HEK293 (cell line): Measurements from ENCODE around the gene RAET1L.

Experiments used
- BCL11A ChIP-seq: fragments of 450-650 bp; formaldehyde crosslinking; IDR thresholded peaks from 2 replicates; pipeline ENCODE4 v1.5.1; 2016; ENCODE audit warnings: low read depth, missing biosample characterization, missing genetic modification characterization
- GLIS2 ChIP-seq: fragments of 450-650 bp; formaldehyde crosslinking; IDR thresholded peaks from 2 replicates; pipeline ENCODE4 v1.5.1; 2016; ENCODE audit warnings: missing biosample characterization, missing genetic modification characterization
- SCRT1 ChIP-seq: fragments of 450-650 bp; formaldehyde crosslinking; IDR thresholded peaks from 2 replicates; pipeline ENCODE4 v1.5.1; 2016; ENCODE audit warnings: missing biosample characterization, missing genetic modification characterization, borderline replicate concordance
- SETDB1 ChIP-seq: IDR thresholded peaks from one replicate; pipeline ENCODE4 v1.6.1; 2017; ENCODE audit warnings: mild to moderate bottlenecking, low read length, moderate library complexity, mixed read lengths; ENCODE audit not compliant: insufficient read length
- YY2 ChIP-seq: fragments of 450-650 bp; formaldehyde crosslinking; IDR thresholded peaks from 2 replicates; pipeline ENCODE4 v1.5.1; 2016; ENCODE audit warnings: missing biosample characterization, missing genetic modification characterization
- ZBTB1 ChIP-seq: fragments of 450-650 bp; formaldehyde crosslinking; IDR thresholded peaks from 2 replicates; pipeline ENCODE4 v1.5.1; 2016; ENCODE audit warnings: missing biosample characterization, missing genetic modification characterization
- ZBTB11 ChIP-seq: fragments of 450-650 bp; formaldehyde crosslinking; conservative IDR thresholded peaks from 2 replicates; pipeline ENCODE4 v1.5.1; 2016; ENCODE audit warnings: low read depth, missing biosample characterization, missing genetic modification characterization
- ZBTB6 ChIP-seq: fragments of 450-650 bp; formaldehyde crosslinking; IDR thresholded peaks from 2 replicates; pipeline ENCODE4 v1.5.1; 2017; ENCODE audit warnings: missing biosample characterization, missing genetic modification characterization
- ZBTB7A ChIP-seq: fragments of 450-650 bp; formaldehyde crosslinking; IDR thresholded peaks from 2 replicates; pipeline ENCODE4 v1.5.1; 2016; ENCODE audit warnings: low read depth, missing biosample characterization, missing genetic modification characterization
- ZNF112 ChIP-seq: fragments of 450-650 bp; formaldehyde crosslinking; IDR thresholded peaks from 2 replicates; pipeline ENCODE4 v1.5.0; 2017; ENCODE audit warnings: missing biosample characterization, missing genetic modification characterization
- ZNF146 ChIP-seq: fragments of 450-650 bp; formaldehyde crosslinking; IDR thresholded peaks from 2 replicates; pipeline ENCODE4 v1.5.1; 2016; ENCODE audit warnings: missing biosample characterization, missing genetic modification characterization
- ZNF155 ChIP-seq: fragments of 450-650 bp; formaldehyde crosslinking; IDR thresholded peaks from 2 replicates; pipeline ENCODE4 v1.5.1; 2016; ENCODE audit warnings: missing biosample characterization, missing genetic modification characterization
- ZNF169 ChIP-seq: fragments of 450-650 bp; formaldehyde crosslinking; IDR thresholded peaks from 2 replicates; pipeline ENCODE4 v1.5.1; 2016; ENCODE audit warnings: missing biosample characterization, missing genetic modification characterization
- ZNF266 ChIP-seq: fragments of 450-650 bp; formaldehyde crosslinking; IDR thresholded peaks from 2 replicates; pipeline ENCODE4 v1.5.1; 2016; ENCODE audit warnings: missing biosample characterization, missing genetic modification characterization, low read depth
- ZNF280D ChIP-seq: fragments of 450-650 bp; formaldehyde crosslinking; IDR thresholded peaks from 2 replicates; pipeline ENCODE4 v1.5.1; 2016; ENCODE audit warnings: missing biosample characterization, missing genetic modification characterization
- ZNF311 ChIP-seq: fragments of 450-650 bp; formaldehyde crosslinking; IDR thresholded peaks from 2 replicates; pipeline ENCODE4 v1.5.1; 2017; ENCODE audit warnings: missing biosample characterization, missing genetic modification characterization, borderline replicate concordance
- ZNF558 ChIP-seq: fragments of 450-650 bp; formaldehyde crosslinking; IDR thresholded peaks from 2 replicates; pipeline ENCODE4 v1.5.1; 2016; ENCODE audit warnings: missing biosample characterization, missing genetic modification characterization
- ZNF596 ChIP-seq: fragments of 450-650 bp; IDR thresholded peaks from 2 replicates; pipeline ENCODE4 v1.5.0; 2018; ENCODE audit warnings: missing biosample characterization, mild to moderate bottlenecking, missing genetic modification characterization, moderate library complexity
- ZNF664 ChIP-seq: fragments of 450-650 bp; formaldehyde crosslinking; IDR thresholded peaks from 2 replicates; pipeline ENCODE4 v1.5.1; 2016; ENCODE audit warnings: missing biosample characterization, missing genetic modification characterization
- ZNF670 ChIP-seq: fragments of 450-650 bp; formaldehyde crosslinking; IDR thresholded peaks from 2 replicates; pipeline ENCODE4 v1.5.1; 2016; ENCODE audit warnings: missing biosample characterization, missing genetic modification characterization, low read depth
- ZNF692 ChIP-seq: fragments of 450-650 bp; formaldehyde crosslinking; IDR thresholded peaks from 2 replicates; pipeline ENCODE4 v1.5.1; 2016; ENCODE audit warnings: missing biosample characterization, missing genetic modification characterization
- ZNF837 ChIP-seq: fragments of 450-650 bp; formaldehyde crosslinking; IDR thresholded peaks from 2 replicates; pipeline ENCODE4 v1.5.1; 2016; ENCODE audit warnings: missing biosample characterization, missing genetic modification characterization
- ZXDB ChIP-seq: fragments of 450-650 bp; formaldehyde crosslinking; IDR thresholded peaks from 2 replicates; pipeline ENCODE4 v1.5.1; 2016; ENCODE audit warnings: missing biosample characterization, missing genetic modification characterization
- TF ChIP-seq, protein P1 (sequence below): fragments of 450-650 bp; formaldehyde crosslinking; IDR thresholded peaks from 2 replicates; pipeline ENCODE4 v1.5.1; 2016; ENCODE audit warnings: missing biosample characterization, missing genetic modification characterization
- TF ChIP-seq, protein P2 (sequence below): fragments of 450-650 bp; formaldehyde crosslinking; IDR thresholded peaks from 2 replicates; pipeline ENCODE4 v1.5.1; 2017; ENCODE audit warnings: missing biosample characterization, missing genetic modification characterization

Gene RAET1L

GRCh38 chr6:150004783-150005717 is 20.3 kb downstream of the RAET1L start (continued):
- TF ChIP-seq, protein P1, sequence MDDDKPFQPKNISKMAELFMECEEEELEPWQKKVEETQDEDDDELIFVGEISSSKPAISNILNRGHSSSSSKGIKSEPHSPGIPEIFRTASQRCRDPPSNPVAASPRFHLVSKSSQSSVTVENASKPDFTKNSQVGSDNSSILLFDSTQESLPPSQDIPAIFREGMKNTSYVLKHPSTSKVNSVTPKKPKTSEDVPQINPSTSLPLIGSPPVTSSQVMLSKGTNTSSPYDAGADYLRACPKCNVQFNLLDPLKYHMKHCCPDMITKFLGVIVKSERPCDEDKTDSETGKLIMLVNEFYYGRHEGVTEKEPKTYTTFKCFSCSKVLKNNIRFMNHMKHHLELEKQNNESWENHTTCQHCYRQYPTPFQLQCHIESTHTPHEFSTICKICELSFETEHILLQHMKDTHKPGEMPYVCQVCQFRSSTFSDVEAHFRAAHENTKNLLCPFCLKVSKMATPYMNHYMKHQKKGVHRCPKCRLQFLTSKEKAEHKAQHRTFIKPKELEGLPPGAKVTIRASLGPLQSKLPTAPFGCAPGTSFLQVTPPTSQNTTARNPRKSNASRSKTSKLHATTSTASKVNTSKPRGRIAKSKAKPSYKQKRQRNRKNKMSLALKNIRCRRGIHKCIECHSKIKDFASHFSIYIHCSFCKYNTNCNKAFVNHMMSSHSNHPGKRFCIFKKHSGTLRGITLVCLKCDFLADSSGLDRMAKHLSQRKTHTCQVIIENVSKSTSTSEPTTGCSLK (tag by site-specific recombination), result no peak
- no peak for TF ChIP-seq ZNF311
- TF ChIP-seq ZNF692 (tag by site-specific recombination), result peak; percentile 69; the same call in 1 of the 2 replicates
- no peak for TF ChIP-seq ZNF112 (tag by site-specific recombination)
- no peak for TF ChIP-seq YY2 (tag by site-specific recombination)
- no peak for TF ChIP-seq ZNF266 (tag by site-specific recombination)
- TF ChIP-seq ZBTB11 (tag by site-specific recombination), result peak; percentile 67
- no peak for TF ChIP-seq ZNF596 (tag by site-specific recombination)
- no peak for TF ChIP-seq ZBTB6
- no peak for TF ChIP-seq ZNF837 (tag by site-specific recombination)
- TF ChIP-seq, protein P2, sequence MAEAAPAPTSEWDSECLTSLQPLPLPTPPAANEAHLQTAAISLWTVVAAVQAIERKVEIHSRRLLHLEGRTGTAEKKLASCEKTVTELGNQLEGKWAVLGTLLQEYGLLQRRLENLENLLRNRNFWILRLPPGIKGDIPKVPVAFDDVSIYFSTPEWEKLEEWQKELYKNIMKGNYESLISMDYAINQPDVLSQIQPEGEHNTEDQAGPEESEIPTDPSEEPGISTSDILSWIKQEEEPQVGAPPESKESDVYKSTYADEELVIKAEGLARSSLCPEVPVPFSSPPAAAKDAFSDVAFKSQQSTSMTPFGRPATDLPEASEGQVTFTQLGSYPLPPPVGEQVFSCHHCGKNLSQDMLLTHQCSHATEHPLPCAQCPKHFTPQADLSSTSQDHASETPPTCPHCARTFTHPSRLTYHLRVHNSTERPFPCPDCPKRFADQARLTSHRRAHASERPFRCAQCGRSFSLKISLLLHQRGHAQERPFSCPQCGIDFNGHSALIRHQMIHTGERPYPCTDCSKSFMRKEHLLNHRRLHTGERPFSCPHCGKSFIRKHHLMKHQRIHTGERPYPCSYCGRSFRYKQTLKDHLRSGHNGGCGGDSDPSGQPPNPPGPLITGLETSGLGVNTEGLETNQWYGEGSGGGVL (tag by site-specific recombination), result peak; percentile 51; the same call in 1 of the 2 replicates
- 0 out of 2 replicates have a peak, but pooled peaks have one; percentile 23 for TF ChIP-seq ZNF558 (tag by site-specific recombination)
- TF ChIP-seq SCRT1, result no peak
- 0 out of 2 replicates have a peak, but pooled peaks have one; percentile 18 for TF ChIP-seq ZNF280D (tag by site-specific recombination)
- no peak for TF ChIP-seq ZBTB1 (tag by site-specific recombination)
- no peak for TF ChIP-seq ZNF146 (tag by site-specific recombination)
- TF ChIP-seq SETDB1, result no peak
- peak; percentile 21; the same call in 1 of the 2 replicates for TF ChIP-seq GLIS2 (tag by site-specific recombination)
- no peak; the same call in 1 of the 2 replicates for TF ChIP-seq ZBTB7A (tag by site-specific recombination)
- TF ChIP-seq ZXDB (tag by site-specific recombination), result peak; percentile 65; the same call in 1 of the 2 replicates
- no peak for TF ChIP-seq ZNF670
- peak; percentile 66 for TF ChIP-seq BCL11A (tag by site-specific recombination)
- TF ChIP-seq ZNF169 (tag by site-specific recombination), result no peak
- no peak for TF ChIP-seq ZNF155
- TF ChIP-seq ZNF664, result no peak
